SIG-M5 treated with dmso at 0.1 percent for 504 hours (cell line): Measurements from ENCODE around the gene TDRKH.

Experiments
- DNase-seq: peaks from one replicate; lab custom pipeline; 2025; ENCODE audit not compliant: unreplicated experiment; lab: John Stamatoyannopoulos, UW

Gene TDRKH

GRCh38 chr1:151825204-151825603 is 34.9 kb upstream of the TDRKH start:
- no peak for DNase-seq

GRCh38 chr1:151823175-151823574 is 32.9 kb upstream of the TDRKH start:
- no peak for DNase-seq

- DNase-seq: no peak
Measured at GRCh38 chr1:151822404-151822803, 32.1 kb upstream of the TDRKH start.

- no peak for DNase-seq
Measured at GRCh38 chr1:151820940-151821339, 30.6 kb upstream of the TDRKH start.

- no peak for DNase-seq
Measured at GRCh38 chr1:151819976-151820623, 29.8 kb upstream of the TDRKH start.

GRCh38 chr1:151819227-151819835 is 29.0 kb upstream of the TDRKH start:
- no peak for DNase-seq

- DNase-seq: peak; percentile 59
Measured at GRCh38 chr1:151817353-151817730, 27.0 kb upstream of the TDRKH start.

GRCh38 chr1:151816548-151817352 is 26.4 kb upstream of the TDRKH start:
- DNase-seq: no peak

- no peak for DNase-seq
Measured at GRCh38 chr1:151815716-151816327, 25.5 kb upstream of the TDRKH start.

GRCh38 chr1:151814971-151815545 is 24.8 kb upstream of the TDRKH start:
- no peak for DNase-seq

- DNase-seq: no peak
Measured at GRCh38 chr1:151814426-151814825, 24.1 kb upstream of the TDRKH start.

GRCh38 chr1:151813271-151813977 is 23.1 kb upstream of the TDRKH start:
- no peak for DNase-seq

- no peak for DNase-seq
Measured at GRCh38 chr1:151811181-151811580, 20.9 kb upstream of the TDRKH start.

- no peak for DNase-seq
Measured at GRCh38 chr1:151809985-151810556, 19.8 kb upstream of the TDRKH start.

GRCh38 chr1:151809290-151809984 is 19.1 kb upstream of the TDRKH start:
- DNase-seq: peak; percentile 31

GRCh38 chr1:151807766-151808165 is 17.5 kb upstream of the TDRKH start:
- DNase-seq: no peak

GRCh38 chr1:151807131-151807530 is 16.8 kb upstream of the TDRKH start:
- DNase-seq: no peak

- DNase-seq: no peak
Measured at GRCh38 chr1:151806170-151806569, 15.9 kb upstream of the TDRKH start.

- DNase-seq: no peak
Measured at GRCh38 chr1:151805066-151805820, 14.9 kb upstream of the TDRKH start, which contains the start of gene LINGO4. Gene LINGO4, minus strand, starts transcription at chr1:151805419. Its CDS starts 2,715 bp downstream, at chr1:151802704.
